ENCODE results near the gene OR51F2.

GRCh38 chr11:4830346-4830745, 9.2 kb downstream of the OR51F2 start:
- TF ChIP-seq, protein P1, sequence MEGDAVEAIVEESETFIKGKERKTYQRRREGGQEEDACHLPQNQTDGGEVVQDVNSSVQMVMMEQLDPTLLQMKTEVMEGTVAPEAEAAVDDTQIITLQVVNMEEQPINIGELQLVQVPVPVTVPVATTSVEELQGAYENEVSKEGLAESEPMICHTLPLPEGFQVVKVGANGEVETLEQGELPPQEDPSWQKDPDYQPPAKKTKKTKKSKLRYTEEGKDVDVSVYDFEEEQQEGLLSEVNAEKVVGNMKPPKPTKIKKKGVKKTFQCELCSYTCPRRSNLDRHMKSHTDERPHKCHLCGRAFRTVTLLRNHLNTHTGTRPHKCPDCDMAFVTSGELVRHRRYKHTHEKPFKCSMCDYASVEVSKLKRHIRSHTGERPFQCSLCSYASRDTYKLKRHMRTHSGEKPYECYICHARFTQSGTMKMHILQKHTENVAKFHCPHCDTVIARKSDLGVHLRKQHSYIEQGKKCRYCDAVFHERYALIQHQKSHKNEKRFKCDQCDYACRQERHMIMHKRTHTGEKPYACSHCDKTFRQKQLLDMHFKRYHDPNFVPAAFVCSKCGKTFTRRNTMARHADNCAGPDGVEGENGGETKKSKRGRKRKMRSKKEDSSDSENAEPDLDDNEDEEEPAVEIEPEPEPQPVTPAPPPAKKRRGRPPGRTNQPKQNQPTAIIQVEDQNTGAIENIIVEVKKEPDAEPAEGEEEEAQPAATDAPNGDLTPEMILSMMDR (IDR thresholded peaks at IDR 0.05): no peak
- TF ChIP-seq POLR2A (IDR thresholded peaks at IDR 0.05) (no peak), EP300 (IDR thresholded peaks at IDR 0.05) (no peak)
